Epithelial cell of esophagus (primary cell): ENCODE data around the gene AP2M1.
"Not testable (repeated sequence)": the region's sequence is repeated elsewhere in the genome, so short reads cannot be mapped to it uniquely, and the experiment has no call there.

Source experiments
- DNase-seq: peaks from one replicate; pipeline ENCODE4 v3.0.0; 2010; ENCODE audit warnings: low read depth
- H3K4me3 ChIP-seq: 2 replicates; pipeline ENCODE4 v1.5.1; 2011; ENCODE audit warnings: mild to moderate bottlenecking, low read length, control low read depth
- CTCF ChIP-seq: IDR thresholded peaks from 2 replicates; pipeline ENCODE4 v1.5.1; 2011; ENCODE audit warnings: low read depth, mild to moderate bottlenecking, low read length, control low read depth, inconsistent platforms; ENCODE audit not compliant: insufficient read depth; ENCODE audit errors: missing control alignments

The AP2M1 gene

GRCh38 chr3:184145751-184146270 lies 28.8 kb upstream of the AP2M1 start:
- H3K4me3 ChIP-seq: no peak overlapping the region
- TF ChIP-seq CTCF: no peak

GRCh38 chr3:184148076-184148475 lies 26.6 kb upstream of the AP2M1 start:
- no peak for DNase-seq
- no peak overlapping the region for H3K4me3 ChIP-seq
- TF ChIP-seq CTCF: no peak

More at GRCh38 chr3:184145751-184146270, 28.8 kb upstream of the AP2M1 start:
- no peak for DNase-seq

GRCh38 chr3:184149123-184149522 lies 25.5 kb upstream of the AP2M1 start:
- H3K4me3 ChIP-seq: no peak overlapping the region
- no peak for DNase-seq
- TF ChIP-seq CTCF: no peak

GRCh38 chr3:184149770-184150169 lies 24.9 kb upstream of the AP2M1 start:
- not testable (repeated sequence) for DNase-seq
- TF ChIP-seq CTCF: peak; percentile 13

GRCh38 chr3:184154885-184155643 lies 19.6 kb upstream of the AP2M1 start, which contains the start of gene DVL3:
Gene DVL3 (plus strand): TSS chr3:184155377. CDS start chr3:184155636, 259 bp downstream.
- peak within 1 kb of the TSS; percentile 82 for H3K4me3 ChIP-seq
- peak; percentile 56 for DNase-seq
- TF ChIP-seq CTCF: no peak

More at GRCh38 chr3:184149770-184150169, 24.9 kb upstream of the AP2M1 start:
- H3K4me3 ChIP-seq: not testable (repeated sequence)

GRCh38 chr3:184155644-184156521 lies 18.8 kb upstream of the AP2M1 start:
- DNase-seq: peak; percentile 51
- H3K4me3 ChIP-seq: peak overlapping the region; percentile 82
- no peak for TF ChIP-seq CTCF
